ENCODE results near the gene ITGBL1.

The ITGBL1 gene

GRCh38 chr13:101700598-101700997, 248.1 kb downstream of the ITGBL1 start:
- TF ChIP-seq EZH2phosphoT487 (IDR thresholded peaks at IDR 0.05; ENCODE audit: borderline replicate concordance) (no peak), CTCF (conservative IDR thresholded peaks at IDR 0.05; ENCODE audit: low read length) (no peak)
- no peaks in the 10 kb centered on the region for H3K27me3 ChIP-seq (ENCODE audit: insufficient read depth, low read length, poor library complexity, severe bottlenecking)
- H2AFZ ChIP-seq (ENCODE audit: low read length) = no peak overlapping the region
- H3K9me2 ChIP-seq (replicated peaks; ENCODE audit: low read depth, low read length) = no peaks in the 10 kb centered on the region
- no peaks in the 10 kb centered on the region for H3F3A ChIP-seq (ENCODE audit: low read depth)
- H3K9ac ChIP-seq (ENCODE audit: low read depth, low read length, poor library complexity, severe bottlenecking) = no peak overlapping the region
- H3K4me3 ChIP-seq (ENCODE audit: low read length, poor library complexity, severe bottlenecking) = no peak overlapping the region
- no peaks in the 10 kb centered on the region for H4K20me1 ChIP-seq (ENCODE audit: insufficient read depth, low read length, poor library complexity, severe bottlenecking)
- no peaks in the 10 kb centered on the region for H3K4me1 ChIP-seq (ENCODE audit: insufficient read depth, low read length, poor library complexity, severe bottlenecking)
- H3K79me2 ChIP-seq (ENCODE audit: insufficient read depth, low read length) = no peaks in the 10 kb centered on the region
- no peaks in the 10 kb centered on the region for H3K36me3 ChIP-seq (ENCODE audit: insufficient read depth, low read length)
- no peak overlapping the region for H3K4me2 ChIP-seq (ENCODE audit: low read depth, low read length, poor library complexity, severe bottlenecking)
- H3K9me3 ChIP-seq (ENCODE audit: insufficient read depth, low read depth, low read length) = no peaks in the 10 kb centered on the region

- Histone ChIP-seq H3K9me2 (replicated peaks; ENCODE audit: low read depth, low read length) (no peaks in the 10 kb centered on the region), H3F3A (ENCODE audit: low read depth) (no peaks in the 10 kb centered on the region), H3K4me2 (ENCODE audit: low read depth, low read length, poor library complexity, severe bottlenecking) (no peak overlapping the region), H3K4me3 (ENCODE audit: low read length, poor library complexity, severe bottlenecking) (no peak overlapping the region), H2AFZ (ENCODE audit: low read length) (no peak overlapping the region), H3K79me2 (ENCODE audit: insufficient read depth, low read length) (no peaks in the 10 kb centered on the region), H3K9me3 (ENCODE audit: insufficient read depth, low read depth, low read length) (no peaks in the 10 kb centered on the region), H3K27me3 (ENCODE audit: insufficient read depth, low read length, poor library complexity, severe bottlenecking) (no peaks in the 10 kb centered on the region), H3K36me3 (ENCODE audit: insufficient read depth, low read length) (no peaks in the 10 kb centered on the region), H3K4me1 (ENCODE audit: insufficient read depth, low read length, poor library complexity, severe bottlenecking) (no peaks in the 10 kb centered on the region), H3K9ac (ENCODE audit: low read depth, low read length, poor library complexity, severe bottlenecking) (no peak overlapping the region), H4K20me1 (ENCODE audit: insufficient read depth, low read length, poor library complexity, severe bottlenecking) (no peaks in the 10 kb centered on the region)
- no peak for TF ChIP-seq CTCF (conservative IDR thresholded peaks at IDR 0.05; ENCODE audit: low read length)
- no peak for TF ChIP-seq EZH2phosphoT487 (IDR thresholded peaks at IDR 0.05; ENCODE audit: borderline replicate concordance)
These were observed 250.6 kb downstream of the ITGBL1 start for GRCh38 chr13:101703081-101703480.

- no peak overlapping the region for H3K9ac ChIP-seq (ENCODE audit: low read depth, low read length, poor library complexity, severe bottlenecking)
- H3K9me2 ChIP-seq (replicated peaks; ENCODE audit: low read depth, low read length) = no peaks in the 10 kb centered on the region
- no peaks in the 10 kb centered on the region; the same call in 1 of the 2 replicates for H3K9me3 ChIP-seq (ENCODE audit: insufficient read depth, low read depth, low read length)
- no peak overlapping the region for H3K4me3 ChIP-seq (ENCODE audit: low read length, poor library complexity, severe bottlenecking)
- TF ChIP-seq EZH2phosphoT487 (IDR thresholded peaks at IDR 0.05; ENCODE audit: borderline replicate concordance) (no peak), CTCF (conservative IDR thresholded peaks at IDR 0.05; ENCODE audit: low read length) (no peak)
- no peaks in the 10 kb centered on the region for H3K4me1 ChIP-seq (ENCODE audit: insufficient read depth, low read length, poor library complexity, severe bottlenecking)
- no peaks in the 10 kb centered on the region for H3K79me2 ChIP-seq (ENCODE audit: insufficient read depth, low read length)
- H4K20me1 ChIP-seq (ENCODE audit: insufficient read depth, low read length, poor library complexity, severe bottlenecking) = no peaks in the 10 kb centered on the region
- H3F3A ChIP-seq (ENCODE audit: low read depth) = no peaks in the 10 kb centered on the region
- H2AFZ ChIP-seq (ENCODE audit: low read length) = no peak overlapping the region
- H3K36me3 ChIP-seq (ENCODE audit: insufficient read depth, low read length) = no peaks in the 10 kb centered on the region
- H3K27me3 ChIP-seq (ENCODE audit: insufficient read depth, low read length, poor library complexity, severe bottlenecking) = no peaks in the 10 kb centered on the region
- no peak overlapping the region for H3K4me2 ChIP-seq (ENCODE audit: low read depth, low read length, poor library complexity, severe bottlenecking)
These were observed 251.4 kb downstream of the ITGBL1 start for GRCh38 chr13:101703838-101704237.

Measured in Loucy (cell line).